Measurements from ENCODE around the gene PLXND1. TPM values are rescaled to one million over a fixed set of nuclear protein-coding genes. Genes with fewer than 3 reads are reported as not detected.

PLXND1 gene
- total and polyA plus RNA-seq, 2 donors (not counting 1 experiment from before 2014, with no cell fraction given) = 3.3 to 74.4 TPM

DNA sequence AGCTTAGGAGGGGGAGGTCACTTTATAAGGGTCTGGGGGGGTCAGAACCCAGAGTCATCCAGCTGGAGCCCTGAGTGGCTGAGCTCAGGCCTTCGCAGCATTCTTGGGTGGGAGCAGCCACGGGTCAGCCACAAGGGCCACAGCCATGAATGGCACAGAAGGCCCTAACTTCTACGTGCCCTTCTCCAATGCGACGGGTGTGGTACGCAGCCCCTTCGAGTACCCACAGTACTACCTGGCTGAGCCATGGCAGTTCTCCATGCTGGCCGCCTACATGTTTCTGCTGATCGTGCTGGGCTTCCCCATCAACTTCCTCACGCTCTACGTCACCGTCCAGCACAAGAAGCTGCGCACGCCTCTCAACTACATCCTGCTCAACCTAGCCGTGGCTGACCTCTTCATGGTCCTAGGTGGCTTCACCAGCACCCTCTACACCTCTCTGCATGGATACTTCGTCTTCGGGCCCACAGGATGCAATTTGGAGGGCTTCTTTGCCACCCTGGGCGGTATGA lies 77.8 kb downstream of the PLXND1 start, which contains the start of gene RHO:
TSS of gene RHO (plus strand) at position 51 of the 512 bp plus-strand sequence. CDS start at position 146, 95 bp downstream.
- Histone ChIP-seq H3K27me3 (replicated peaks in 1 of 4; ENCODE audit: control extremely low read depth in 1 of 4, control insufficient read depth in 3 of 4, insufficient read depth in 4 of 4, low read length in 3 of 4) (peaks cover 0 to 2% (median 0%) of the 10 kb centered on the region in 4 experiments), H3K9me3 (ENCODE audit: control extremely low read depth in 1 of 3, control insufficient read depth in 2 of 3, insufficient read depth in 1 of 3, low read length in 2 of 3) (no peaks in the 10 kb centered on the region), H3K9ac (ENCODE audit: low read length) (no peak within 1 kb of the TSS), H4K20me1 (ENCODE audit: control insufficient read depth, insufficient read depth, low read length, poor library complexity, severe bottlenecking) (no peaks in the 10 kb centered on the region), H3K4me3 (ENCODE audit: control extremely low read depth in 1 of 5, extremely low read depth in 1 of 5, insufficient read depth in 1 of 5, low read depth in 2 of 5, low read length in 4 of 5) (no peak within 1 kb of the TSS), H3K36me3 (replicated peaks in 1 of 2; ENCODE audit: control extremely low read depth in 1 of 2, control insufficient read depth in 1 of 2, extremely low read depth in 1 of 2, insufficient read depth in 2 of 2, low read length in 1 of 2) (no peaks in the 10 kb centered on the region), H3K4me2 (replicated peaks; ENCODE audit: low read depth, low read length, poor library complexity, severe bottlenecking) (no peak within 1 kb of the TSS), H3K79me2 (ENCODE audit: control insufficient read depth, insufficient read depth, low read length) (no peaks in the 10 kb centered on the region), H2AFZ (ENCODE audit: insufficient read depth, low read depth, low read length, poor library complexity, severe bottlenecking) (no peak within 1 kb of the TSS), H3K27ac (ENCODE audit: low read length in 2 of 2) (no peak within 1 kb of the TSS), H3K4me1 (ENCODE audit: control insufficient read depth in 2 of 2, insufficient read depth in 2 of 2, low read length in 2 of 2) (peaks cover 10 to 21% of the 10 kb centered on the region in 2 donors)
- peaks cover 21% of the 10 kb centered on the region for H3K4me1 Mint-ChIP-seq
- peak within 1 kb of the TSS; percentile 20 for H3K27ac Mint-ChIP-seq
- TF ChIP-seq, protein P1, sequence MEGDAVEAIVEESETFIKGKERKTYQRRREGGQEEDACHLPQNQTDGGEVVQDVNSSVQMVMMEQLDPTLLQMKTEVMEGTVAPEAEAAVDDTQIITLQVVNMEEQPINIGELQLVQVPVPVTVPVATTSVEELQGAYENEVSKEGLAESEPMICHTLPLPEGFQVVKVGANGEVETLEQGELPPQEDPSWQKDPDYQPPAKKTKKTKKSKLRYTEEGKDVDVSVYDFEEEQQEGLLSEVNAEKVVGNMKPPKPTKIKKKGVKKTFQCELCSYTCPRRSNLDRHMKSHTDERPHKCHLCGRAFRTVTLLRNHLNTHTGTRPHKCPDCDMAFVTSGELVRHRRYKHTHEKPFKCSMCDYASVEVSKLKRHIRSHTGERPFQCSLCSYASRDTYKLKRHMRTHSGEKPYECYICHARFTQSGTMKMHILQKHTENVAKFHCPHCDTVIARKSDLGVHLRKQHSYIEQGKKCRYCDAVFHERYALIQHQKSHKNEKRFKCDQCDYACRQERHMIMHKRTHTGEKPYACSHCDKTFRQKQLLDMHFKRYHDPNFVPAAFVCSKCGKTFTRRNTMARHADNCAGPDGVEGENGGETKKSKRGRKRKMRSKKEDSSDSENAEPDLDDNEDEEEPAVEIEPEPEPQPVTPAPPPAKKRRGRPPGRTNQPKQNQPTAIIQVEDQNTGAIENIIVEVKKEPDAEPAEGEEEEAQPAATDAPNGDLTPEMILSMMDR (IDR thresholded peaks at IDR 0.05) = no peak
- no peak for TF ChIP-seq EZH2 (IDR thresholded peaks at IDR 0.05; ENCODE audit: borderline replicate concordance, insufficient read depth, low read depth, low read length, poor library complexity, severe bottlenecking)
- POLR2A ChIA-PET = interaction anchor here (0.6 kb wide), 1 partner anchor 48 kb away, joined by 3 read pairs; no protein-coding TSS in a partner anchor
- H3K9me3 Mint-ChIP-seq (ENCODE audit: insufficient read depth) = no peaks in the 10 kb centered on the region
- WGBS (ENCODE audit: insufficient coverage) = 93% methylated on average over 14 of the region's 18 CpGs
- intact Hi-C loops (cut with micrococcal nuclease) = no loop called here
- peaks cover 3% of the 10 kb centered on the region for H3K27me3 Mint-ChIP-seq
- DNase-seq = no peak
- CTCF ChIA-PET = interaction anchor here (0.7 to 2.5 kb wide), 2 partner anchors 48 to 405 kb away, joined by 3 to 8 read pairs; no protein-coding TSS in a partner anchor
- ATAC-seq (ENCODE audit: low read depth) = no peak
- no peak within 1 kb of the TSS for H3K4me3 Mint-ChIP-seq

DNA sequence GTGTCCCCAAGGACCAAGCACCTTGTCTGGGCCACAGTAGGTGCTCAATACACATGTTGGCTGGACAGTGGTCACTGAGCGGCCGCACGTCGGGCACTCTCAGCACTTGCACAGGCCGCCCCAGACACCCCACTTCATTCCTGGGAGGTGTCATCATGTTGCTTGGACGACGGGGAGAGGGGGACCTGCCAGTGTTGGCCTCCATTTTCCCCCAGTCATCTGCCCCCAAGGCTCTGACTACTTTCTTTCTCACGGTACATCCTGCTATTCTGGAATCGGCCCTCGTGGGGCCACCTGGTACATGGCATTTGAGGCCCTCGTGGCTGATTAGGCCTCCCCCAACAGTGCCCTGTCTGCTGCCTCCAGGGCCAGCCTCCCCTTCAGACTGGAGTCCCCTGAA lies 79.2 kb downstream of the PLXND1 start:
- H3K9ac ChIP-seq (ENCODE audit: low read length) = no peak overlapping the region
- TF ChIP-seq EZH2 (IDR thresholded peaks at IDR 0.05; ENCODE audit: borderline replicate concordance, insufficient read depth, low read depth, low read length, poor library complexity, severe bottlenecking) = no peak
- TF ChIP-seq, protein P1 (IDR thresholded peaks at IDR 0.05) = no peak
- no peak for DNase-seq
- ATAC-seq (ENCODE audit: low read depth) = no peak
- H2AFZ ChIP-seq (ENCODE audit: insufficient read depth, low read depth, low read length, poor library complexity, severe bottlenecking) = no peak overlapping the region
- Mint-ChIP-seq H3K4me1 (peaks cover 21% of the 10 kb centered on the region), H3K27me3 (no peaks in the 10 kb centered on the region), H3K4me3 (no peak overlapping the region), H3K9me3 (ENCODE audit: insufficient read depth) (no peaks in the 10 kb centered on the region), H3K27ac (peak overlapping the region; percentile 15)
- H3K27ac ChIP-seq (ENCODE audit: low read length in 2 of 2) = no peak overlapping the region
- no peaks in the 10 kb centered on the region for H3K79me2 ChIP-seq (ENCODE audit: control insufficient read depth, insufficient read depth, low read length)
- CTCF ChIA-PET = interaction anchor here (1.1 to 2.8 kb wide), 3 partner anchors 12 to 50 kb away, joined by 4 to 19 read pairs (median 7); no protein-coding TSS in a partner anchor
- 92% methylated on average over 11 of the region's 11 CpGs for WGBS (ENCODE audit: insufficient coverage)
- peaks cover 10 to 21% of the 10 kb centered on the region in 2 donors for H3K4me1 ChIP-seq (ENCODE audit: control insufficient read depth in 2 of 2, insufficient read depth in 2 of 2, low read length in 2 of 2)
- no peaks in the 10 kb centered on the region for H3K9me3 ChIP-seq (ENCODE audit: control extremely low read depth in 1 of 3, control insufficient read depth in 2 of 3, insufficient read depth in 1 of 3, low read length in 2 of 3)
- H3K4me2 ChIP-seq (replicated peaks; ENCODE audit: low read depth, low read length, poor library complexity, severe bottlenecking) = no peak overlapping the region
- H4K20me1 ChIP-seq (ENCODE audit: control insufficient read depth, insufficient read depth, low read length, poor library complexity, severe bottlenecking) = no peaks in the 10 kb centered on the region
- POLR2A ChIA-PET = interaction anchor here (1.8 kb wide), 1 partner anchor 10 kb away, joined by 7 read pairs; no protein-coding TSS in a partner anchor
- H3K27me3 ChIP-seq (replicated peaks in 1 of 4; ENCODE audit: control extremely low read depth in 1 of 4, control insufficient read depth in 3 of 4, insufficient read depth in 4 of 4, low read length in 3 of 4) = peaks cover 0 to 2% (median 0%) of the 10 kb centered on the region in 4 experiments
- intact Hi-C loops (cut with micrococcal nuclease) = no loop called here
- no peak overlapping the region for H3K4me3 ChIP-seq (ENCODE audit: control extremely low read depth in 1 of 5, extremely low read depth in 1 of 5, insufficient read depth in 1 of 5, low read depth in 2 of 5, low read length in 4 of 5)
- no peaks in the 10 kb centered on the region for H3K36me3 ChIP-seq (replicated peaks in 1 of 2; ENCODE audit: control extremely low read depth in 1 of 2, control insufficient read depth in 1 of 2, extremely low read depth in 1 of 2, insufficient read depth in 2 of 2, low read length in 1 of 2)
